Activated naive CD8-positive, alpha-beta T cell treated with anti-CD3 and anti-CD28 coated beads, Interleukin-2, amount 10 ng/mL, durations not matched to agents 7 days and 5 days (primary cell): ENCODE results near the gene MDH2. TPM values are rescaled to one million over a fixed set of nuclear protein-coding genes. Genes with fewer than 3 reads are reported as not detected.

Source experiments
- total RNA-seq, 2 experiments: library from RNA; stranded (reverse); gene quantifications; one replicate each; pipeline ENCODE4 v1.2.3, GENCODE V29; 2021

MDH2 gene
- total RNA-seq, 2 experiments from 2014 or later: 132 to 137 TPM

Other genes with a start within 250 kb of the MDH2 start
- not detected for gene CCL24, start 234.3 kb upstream of the MDH2 start, total RNA-seq
- 10 to 100 TPM; 32.2 to 33.1 TPM for gene RHBDD2, start 169.1 kb upstream of the MDH2 start, total RNA-seq
- 10 to 100 TPM; 61.5 to 62.2 TPM for gene POR, start 133.0 kb upstream of the MDH2 start, total RNA-seq
- 10 to 100 TPM; 25.5 to 27.7 TPM for gene TMEM120A, start 53.5 kb upstream of the MDH2 start, total RNA-seq
- 10 to 100 TPM; 28.7 to 30.3 TPM for gene STYXL1, start 106 bp upstream of the MDH2 start, total RNA-seq
- not detected for gene SRRM3, start 153.8 kb downstream of the MDH2 start, total RNA-seq